Subcutaneous adipose tissue (tissue), 4 donors: ENCODE data around the gene DTNB. TPM values are rescaled to one million over a fixed set of nuclear protein-coding genes. Genes with fewer than 3 reads are reported as not detected.

Experiments used
- CTCF ChIP-seq: fragments of 450-650 bp; IDR thresholded peaks from one replicate; pipeline ENCODE4 v1.5.1; 2016; ENCODE audit warnings: low read depth, mild to moderate bottlenecking, control low read depth, antibody characterized with exemption, moderate library complexity
- total RNA-seq, 4 donors: library from RNA; depleted of rRNA; stranded (reverse); fragments of >200 nt; gene quantifications; one replicate each; pipeline ENCODE4 v1.1.0, GENCODE V29; 2016

The DTNB gene
- total RNA-seq, 4 donors from 2014 or later, result 4.6 to 11.6 (median 7.3) TPM

DNA sequence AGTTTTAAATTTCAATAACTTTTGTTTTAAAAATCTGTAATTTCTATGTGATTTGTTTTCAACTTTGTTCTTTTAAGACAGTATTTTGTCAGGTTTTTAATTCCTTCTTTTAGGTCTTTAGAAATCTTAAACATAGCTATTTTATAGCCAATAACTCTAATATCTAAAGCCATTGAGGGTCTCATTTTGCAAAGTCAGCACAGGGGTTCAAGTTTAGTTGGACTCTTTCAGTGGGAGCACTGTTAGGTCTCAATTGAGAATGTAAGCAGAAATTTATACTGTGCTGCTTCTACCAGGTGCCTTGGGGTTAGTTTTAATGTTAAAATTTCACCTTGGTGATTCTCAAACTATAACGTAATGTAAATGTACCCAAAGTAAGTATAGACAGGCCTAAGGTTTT lies 226.4 kb downstream of the DTNB start:
- TF ChIP-seq CTCF, result no peak

- TF ChIP-seq CTCF, result no peak
Measured at GRCh38 chr2:25446122-25446521, 227.3 kb downstream of the DTNB start.

GRCh38 chr2:25445464-25445863 lies 227.9 kb downstream of the DTNB start:
- TF ChIP-seq CTCF, result no peak

GRCh38 chr2:25444608-25445270 lies 228.6 kb downstream of the DTNB start:
- no peak for TF ChIP-seq CTCF

DNA sequence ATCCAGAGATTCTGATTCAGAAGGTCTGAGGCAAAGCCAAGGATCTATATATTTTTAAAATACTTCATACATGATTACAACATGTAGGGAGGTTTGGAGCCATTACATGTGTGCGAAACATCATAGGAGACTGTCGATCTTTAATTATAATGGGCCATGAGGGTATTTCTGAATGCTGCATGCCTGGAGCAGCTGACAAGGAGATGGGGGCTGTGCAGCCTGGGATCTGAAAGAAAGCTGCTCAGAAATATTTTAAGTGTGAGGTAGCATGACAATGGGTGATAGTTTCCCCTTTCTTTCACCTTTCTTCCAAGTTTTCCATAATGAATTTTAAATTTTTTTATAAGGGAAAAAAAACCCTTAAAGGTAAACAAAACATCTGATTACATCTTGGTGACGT lies 229.6 kb downstream of the DTNB start:
- TF ChIP-seq CTCF, result no peak

GRCh38 chr2:25441353-25441752 lies 232.0 kb downstream of the DTNB start:
- TF ChIP-seq CTCF, result no peak

DNA sequence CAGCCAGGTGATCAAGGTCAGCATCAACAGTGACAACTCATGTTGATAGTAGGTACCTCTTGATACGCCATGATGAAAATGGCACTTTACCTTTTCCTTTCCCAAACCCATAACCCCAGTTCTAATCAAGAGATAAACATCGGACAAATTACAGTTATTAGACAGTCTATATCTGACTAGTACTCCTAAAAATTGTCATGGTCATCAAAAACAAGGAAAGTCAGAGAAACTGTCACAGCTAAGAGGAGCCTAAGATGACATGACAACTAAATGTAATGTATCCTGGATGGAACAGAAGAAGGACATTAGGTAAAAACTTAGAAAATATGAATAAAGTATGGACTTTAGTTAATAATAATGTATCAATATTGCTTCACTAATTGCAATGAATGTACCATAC lies 234.6 kb downstream of the DTNB start:
- TF ChIP-seq CTCF, result no peak
